Sigmoid colon (tissue), 4 donors: ENCODE data around the gene TSSK6.

ENCODE experiments used
- POLR2A ChIP-seq, 2 donors: fragments of 450-650 bp; IDR thresholded peaks; one replicate each; pipeline ENCODE4 v1.6.1; 2016; ENCODE audit warnings: antibody characterized with exemption in 2 of 2, mild to moderate bottlenecking in 2 of 2, moderate library complexity in 2 of 2
- POLR2AphosphoS5 ChIP-seq, 4 donors: sonication (generic); formaldehyde crosslinking; IDR thresholded peaks; one replicate each; pipeline ENCODE4 v1.6.1; 2017; ENCODE audit warnings: antibody characterized with exemption in 4 of 4
- TF ChIP-seq, protein P1 (sequence below), 4 experiments: fragments of 450-650 bp in 3 of 4; fragments of 200-600 bp in 1 of 4; IDR thresholded peaks; one replicate each; pipeline ENCODE4 v1.5.1; 2016 to 2019; ENCODE audit warnings: antibody characterized with exemption in 4 of 4, mild to moderate bottlenecking in 3 of 4, moderate library complexity in 2 of 4

DNA sequence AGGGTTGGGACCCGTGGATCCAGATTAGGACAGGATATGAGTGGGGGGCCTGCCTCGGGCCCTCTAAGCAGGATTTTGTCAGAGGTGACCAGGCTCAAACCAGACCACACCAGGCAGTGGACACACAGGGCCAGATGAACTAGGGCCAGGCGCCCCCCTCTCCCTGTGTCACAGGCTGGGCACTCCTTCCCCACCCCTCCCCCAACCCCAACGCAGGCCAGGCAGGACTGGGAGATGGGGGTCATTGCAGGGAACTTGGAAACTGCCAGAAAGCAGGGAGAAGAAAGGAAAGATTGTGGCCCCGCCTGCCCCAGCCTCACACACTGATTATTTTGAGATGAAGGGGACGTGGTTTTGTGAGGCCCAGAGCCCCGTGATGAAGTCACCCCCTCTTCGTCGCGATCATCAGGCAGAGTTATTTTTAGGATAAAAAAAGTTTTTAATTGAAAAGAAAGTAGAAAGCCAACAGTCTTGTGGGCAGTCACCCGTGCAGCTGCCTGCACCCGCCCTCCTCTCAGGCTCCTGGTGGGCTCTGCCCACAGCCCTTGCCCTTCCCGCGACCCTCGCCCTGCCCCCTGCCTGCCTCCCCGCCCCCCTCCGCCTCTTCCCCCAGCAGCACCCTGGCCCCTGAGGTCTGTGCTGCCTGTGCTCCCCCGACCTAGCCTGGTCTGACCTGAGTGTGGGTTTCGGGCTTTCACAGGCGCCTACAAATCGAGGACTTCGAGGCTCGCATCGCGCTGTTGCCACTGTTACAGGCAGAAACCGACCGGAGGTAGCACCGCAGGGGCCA, 11.4 kb upstream of the TSSK6 start:
- TF ChIP-seq, protein P1, sequence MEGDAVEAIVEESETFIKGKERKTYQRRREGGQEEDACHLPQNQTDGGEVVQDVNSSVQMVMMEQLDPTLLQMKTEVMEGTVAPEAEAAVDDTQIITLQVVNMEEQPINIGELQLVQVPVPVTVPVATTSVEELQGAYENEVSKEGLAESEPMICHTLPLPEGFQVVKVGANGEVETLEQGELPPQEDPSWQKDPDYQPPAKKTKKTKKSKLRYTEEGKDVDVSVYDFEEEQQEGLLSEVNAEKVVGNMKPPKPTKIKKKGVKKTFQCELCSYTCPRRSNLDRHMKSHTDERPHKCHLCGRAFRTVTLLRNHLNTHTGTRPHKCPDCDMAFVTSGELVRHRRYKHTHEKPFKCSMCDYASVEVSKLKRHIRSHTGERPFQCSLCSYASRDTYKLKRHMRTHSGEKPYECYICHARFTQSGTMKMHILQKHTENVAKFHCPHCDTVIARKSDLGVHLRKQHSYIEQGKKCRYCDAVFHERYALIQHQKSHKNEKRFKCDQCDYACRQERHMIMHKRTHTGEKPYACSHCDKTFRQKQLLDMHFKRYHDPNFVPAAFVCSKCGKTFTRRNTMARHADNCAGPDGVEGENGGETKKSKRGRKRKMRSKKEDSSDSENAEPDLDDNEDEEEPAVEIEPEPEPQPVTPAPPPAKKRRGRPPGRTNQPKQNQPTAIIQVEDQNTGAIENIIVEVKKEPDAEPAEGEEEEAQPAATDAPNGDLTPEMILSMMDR (IDR thresholded peaks at IDR 0.05), result no peak
- TF ChIP-seq POLR2A (IDR thresholded peaks at IDR 0.05) (no peak), POLR2AphosphoS5 (IDR thresholded peaks at IDR 0.05) (no peak)
